Measurements from ENCODE around the gene SYCP2.

SYCP2 gene

DNA sequence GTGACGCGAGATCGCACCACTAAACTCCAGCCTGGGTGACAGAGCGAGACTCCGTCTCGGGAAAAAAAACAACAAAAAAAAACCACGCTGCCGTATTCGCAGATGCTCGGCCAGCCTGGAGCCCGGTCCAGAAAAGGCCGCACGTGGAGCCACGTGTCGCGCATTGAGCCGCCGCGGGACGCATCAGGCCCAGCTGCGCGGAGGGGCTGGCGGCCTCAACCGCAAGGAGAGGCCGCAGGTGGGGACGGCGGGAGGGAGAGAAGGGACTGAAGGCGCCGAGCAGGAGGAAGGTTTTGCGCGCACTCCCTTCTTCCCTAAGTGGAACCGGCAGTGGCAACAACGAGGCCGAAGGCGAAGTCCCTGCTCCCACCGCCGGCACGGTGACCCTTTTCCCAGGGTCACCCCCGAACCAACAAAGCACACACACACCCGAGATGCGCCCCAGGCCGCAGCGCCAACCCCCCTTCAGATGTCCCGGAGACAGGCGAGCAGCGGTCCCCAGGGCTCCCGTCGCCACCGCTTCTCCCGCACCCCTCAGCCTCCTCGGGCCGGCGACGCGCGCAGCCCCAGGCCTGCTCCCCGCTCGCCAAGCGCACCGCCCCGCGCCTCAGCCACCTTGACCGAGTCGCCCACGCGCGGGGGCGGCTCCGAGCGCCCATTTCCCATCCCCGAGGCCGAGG is 681 bp downstream of the SYCP2 start:
- H3K9ac ChIP-seq (ENCODE audit: low read length) = no peak overlapping the region
- no peaks in the 10 kb centered on the region for H3K36me3 ChIP-seq (ENCODE audit: control insufficient read depth, insufficient read depth, low read length)
- H2AK5ac ChIP-seq (ENCODE audit: low read length) = no peak overlapping the region
- no peak overlapping the region for H2BK5ac ChIP-seq (ENCODE audit: low read length)
- H2BK120ac ChIP-seq (ENCODE audit: low read depth, low read length) = no peak overlapping the region
- H3K27me3 ChIP-seq (ENCODE audit: insufficient read depth, low read length, poor library complexity) = no peaks in the 10 kb centered on the region
- no peaks in the 10 kb centered on the region for H3K79me1 ChIP-seq (ENCODE audit: low read length)
- no peak overlapping the region for H3K23ac ChIP-seq (ENCODE audit: low read length)
- WGBS (ENCODE audit: extremely low coverage, insufficient coverage, low lambda C conversion rate) = no CpG with 5 or more reads among the region's 72 CpGs
- no peak overlapping the region for H3K4me2 ChIP-seq (ENCODE audit: low read length)
- no peaks in the 10 kb centered on the region for H3K79me2 ChIP-seq (ENCODE audit: control insufficient read depth, insufficient read depth, low read length)
- H3K18ac ChIP-seq (ENCODE audit: low read length) = no peak overlapping the region
- DNase-seq = no peak
- H4K5ac ChIP-seq (ENCODE audit: low read length) = no peak overlapping the region
- H3K27ac ChIP-seq (ENCODE audit: low read depth, low read length) = no peak overlapping the region
- no peak overlapping the region for H3K56ac ChIP-seq (ENCODE audit: low read length)
- no peak overlapping the region for H2BK15ac ChIP-seq (replicated peaks; ENCODE audit: low read depth)
- H3K4ac ChIP-seq (ENCODE audit: low read depth, low read length) = no peak overlapping the region
- no peaks in the 10 kb centered on the region for H3K4me1 ChIP-seq (ENCODE audit: control insufficient read depth, low read depth, low read length)
- H3K4me3 ChIP-seq (ENCODE audit: low read length) = no peak overlapping the region
- H4K8ac ChIP-seq (ENCODE audit: low read depth, low read length) = no peak overlapping the region

DNA sequence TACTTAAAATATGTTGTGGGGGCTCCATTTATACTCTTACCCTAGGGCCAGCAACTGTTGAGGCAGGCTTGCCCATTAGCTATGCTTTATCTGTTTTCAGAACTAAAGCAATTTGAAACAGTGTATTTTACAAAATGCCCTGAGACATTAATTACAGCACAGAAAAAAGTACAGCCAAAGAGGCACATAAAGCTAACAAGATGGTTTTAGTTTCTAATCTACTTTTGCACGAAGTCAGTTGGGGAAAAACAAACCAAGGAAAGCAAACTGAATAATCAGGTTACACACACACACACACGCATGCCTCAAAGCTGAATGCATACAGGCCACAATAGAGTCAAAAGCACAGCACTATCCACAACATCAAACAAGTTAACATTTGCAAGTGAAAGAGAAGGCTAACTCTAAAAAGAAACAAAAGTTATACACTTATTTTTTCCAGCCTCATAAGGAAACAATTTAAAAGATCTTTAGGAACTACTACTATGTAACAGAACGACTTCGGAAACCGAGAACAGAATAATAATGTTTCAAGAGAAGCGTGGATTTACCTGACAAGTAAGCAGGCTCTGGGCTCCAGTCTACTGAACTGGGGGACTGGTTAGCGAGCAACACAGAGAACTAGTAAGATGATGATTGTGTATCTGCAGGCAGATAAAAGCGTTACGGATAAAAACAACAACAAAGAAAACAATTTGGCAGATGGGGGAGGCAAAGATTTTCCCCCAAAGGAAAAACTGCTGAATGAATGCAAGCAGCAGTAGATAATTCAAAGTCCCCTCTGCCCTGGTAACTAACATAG is 1.7 kb downstream of the SYCP2 start:
- Histone ChIP-seq H3K4me2 (ENCODE audit: low read length) (no peak overlapping the region), H2BK5ac (ENCODE audit: low read length) (no peak overlapping the region), H3K56ac (ENCODE audit: low read length) (no peak overlapping the region), H3K27ac (ENCODE audit: low read depth, low read length) (no peak overlapping the region), H3K27me3 (ENCODE audit: insufficient read depth, low read length, poor library complexity) (no peaks in the 10 kb centered on the region), H3K4me3 (ENCODE audit: low read length) (no peak overlapping the region), H2AK5ac (ENCODE audit: low read length) (no peak overlapping the region), H4K5ac (ENCODE audit: low read length) (no peak overlapping the region), H3K36me3 (ENCODE audit: control insufficient read depth, insufficient read depth, low read length) (no peaks in the 10 kb centered on the region), H2BK15ac (replicated peaks; ENCODE audit: low read depth) (no peak overlapping the region), H3K79me1 (ENCODE audit: low read length) (no peaks in the 10 kb centered on the region), H2BK120ac (ENCODE audit: low read depth, low read length) (no peak overlapping the region), H3K18ac (ENCODE audit: low read length) (no peak overlapping the region), H3K79me2 (ENCODE audit: control insufficient read depth, insufficient read depth, low read length) (no peaks in the 10 kb centered on the region), H3K4me1 (ENCODE audit: control insufficient read depth, low read depth, low read length) (no peaks in the 10 kb centered on the region), H3K23ac (ENCODE audit: low read length) (no peak overlapping the region), H4K8ac (ENCODE audit: low read depth, low read length) (no peak overlapping the region), H3K4ac (ENCODE audit: low read depth, low read length) (no peak overlapping the region), H3K9ac (ENCODE audit: low read length) (no peak overlapping the region)
- WGBS (ENCODE audit: extremely low coverage, insufficient coverage, low lambda C conversion rate) = no CpG with 5 or more reads among the region's 9 CpGs
- no peak for DNase-seq

- H3K36me3 ChIP-seq (ENCODE audit: control insufficient read depth, insufficient read depth, low read length) = no peaks in the 10 kb centered on the region
- H3K18ac ChIP-seq (ENCODE audit: low read length) = no peak overlapping the region
- no peaks in the 10 kb centered on the region for H3K4me1 ChIP-seq (ENCODE audit: control insufficient read depth, low read depth, low read length)
- H3K79me2 ChIP-seq (ENCODE audit: control insufficient read depth, insufficient read depth, low read length) = no peaks in the 10 kb centered on the region
- no peak overlapping the region for H3K9ac ChIP-seq (ENCODE audit: low read length)
- no peaks in the 10 kb centered on the region for H3K27me3 ChIP-seq (ENCODE audit: insufficient read depth, low read length, poor library complexity)
- no peak overlapping the region for H3K4me2 ChIP-seq (ENCODE audit: low read length)
- H3K23ac ChIP-seq (ENCODE audit: low read length) = no peak overlapping the region
- H2BK120ac ChIP-seq (ENCODE audit: low read depth, low read length) = no peak overlapping the region
- H3K27ac ChIP-seq (ENCODE audit: low read depth, low read length) = no peak overlapping the region
- no peak overlapping the region for H3K4me3 ChIP-seq (ENCODE audit: low read length)
- no peak overlapping the region for H4K5ac ChIP-seq (ENCODE audit: low read length)
- no peaks in the 10 kb centered on the region for H3K79me1 ChIP-seq (ENCODE audit: low read length)
- no peak overlapping the region for H2BK15ac ChIP-seq (replicated peaks; ENCODE audit: low read depth)
- H2AK5ac ChIP-seq (ENCODE audit: low read length) = no peak overlapping the region
- no peak overlapping the region for H2BK5ac ChIP-seq (ENCODE audit: low read length)
- no peak overlapping the region for H3K56ac ChIP-seq (ENCODE audit: low read length)
- no peak overlapping the region for H4K8ac ChIP-seq (ENCODE audit: low read depth, low read length)
- DNase-seq = no peak
- H3K4ac ChIP-seq (ENCODE audit: low read depth, low read length) = no peak overlapping the region
Observed at GRCh38 chr20:59925899-59926298, 7.5 kb downstream of the SYCP2 start.

GRCh38 chr20:59925359-59925758 is 8.1 kb downstream of the SYCP2 start:
- H3K36me3 ChIP-seq (ENCODE audit: control insufficient read depth, insufficient read depth, low read length) = no peaks in the 10 kb centered on the region
- no peak overlapping the region for H2AK5ac ChIP-seq (ENCODE audit: low read length)
- H3K18ac ChIP-seq (ENCODE audit: low read length) = no peak overlapping the region
- no peak overlapping the region for H3K4ac ChIP-seq (ENCODE audit: low read depth, low read length)
- no CpG with 5 or more reads among the region's 1 CpG for WGBS (ENCODE audit: extremely low coverage, insufficient coverage, low lambda C conversion rate)
- no peak overlapping the region for H3K4me3 ChIP-seq (ENCODE audit: low read length)
- H3K56ac ChIP-seq (ENCODE audit: low read length) = no peak overlapping the region
- H3K27me3 ChIP-seq (ENCODE audit: insufficient read depth, low read length, poor library complexity) = no peaks in the 10 kb centered on the region
- H2BK120ac ChIP-seq (ENCODE audit: low read depth, low read length) = no peak overlapping the region
- H4K5ac ChIP-seq (ENCODE audit: low read length) = no peak overlapping the region
- H2BK5ac ChIP-seq (ENCODE audit: low read length) = no peak overlapping the region
- H3K79me2 ChIP-seq (ENCODE audit: control insufficient read depth, insufficient read depth, low read length) = no peaks in the 10 kb centered on the region
- H3K4me1 ChIP-seq (ENCODE audit: control insufficient read depth, low read depth, low read length) = no peaks in the 10 kb centered on the region
- no peaks in the 10 kb centered on the region for H3K79me1 ChIP-seq (ENCODE audit: low read length)
- H3K4me2 ChIP-seq (ENCODE audit: low read length) = no peak overlapping the region
- H3K23ac ChIP-seq (ENCODE audit: low read length) = no peak overlapping the region
- H3K27ac ChIP-seq (ENCODE audit: low read depth, low read length) = no peak overlapping the region
- no peak overlapping the region for H3K9ac ChIP-seq (ENCODE audit: low read length)
- no peak overlapping the region for H4K8ac ChIP-seq (ENCODE audit: low read depth, low read length)
- no peak overlapping the region for H2BK15ac ChIP-seq (replicated peaks; ENCODE audit: low read depth)
- no peak for DNase-seq

- H2BK5ac ChIP-seq (ENCODE audit: low read length) = no peak overlapping the region
Observed at GRCh38 chr20:59923514-59923913, 9.9 kb downstream of the SYCP2 start.

DNA sequence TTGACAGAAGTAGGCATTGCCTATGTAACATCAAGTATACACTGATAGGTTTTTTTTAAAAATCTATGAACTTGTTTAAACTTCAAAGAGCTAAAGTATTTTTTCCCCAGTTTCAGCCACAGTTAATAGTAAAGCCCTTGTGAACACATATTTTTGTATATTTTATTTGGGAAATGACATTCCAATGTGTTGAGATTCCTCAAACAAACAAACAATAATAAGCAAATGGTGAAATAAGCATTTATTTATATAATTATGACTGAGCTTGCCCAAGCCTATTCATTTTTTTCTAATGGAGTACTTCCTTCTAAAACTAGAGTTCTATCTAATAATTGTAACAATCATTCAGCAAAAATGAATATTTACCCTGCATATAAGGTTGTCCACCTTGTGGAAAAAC is 12.5 kb downstream of the SYCP2 start:
- H4K8ac ChIP-seq (ENCODE audit: low read depth, low read length) = no peak overlapping the region
- H3K4me2 ChIP-seq (ENCODE audit: low read length) = no peak overlapping the region
- no peak overlapping the region for H2BK120ac ChIP-seq (ENCODE audit: low read depth, low read length)
- no peaks in the 10 kb centered on the region for H3K4me1 ChIP-seq (ENCODE audit: control insufficient read depth, low read depth, low read length)
- H2AK5ac ChIP-seq (ENCODE audit: low read length) = no peak overlapping the region
- no peak overlapping the region for H3K18ac ChIP-seq (ENCODE audit: low read length)
- no peaks in the 10 kb centered on the region for H3K36me3 ChIP-seq (ENCODE audit: control insufficient read depth, insufficient read depth, low read length)
- no peaks in the 10 kb centered on the region for H3K27me3 ChIP-seq (ENCODE audit: insufficient read depth, low read length, poor library complexity)
- H2BK5ac ChIP-seq (ENCODE audit: low read length) = no peak overlapping the region
- H2BK15ac ChIP-seq (replicated peaks; ENCODE audit: low read depth) = no peak overlapping the region
- no peak overlapping the region for H3K9ac ChIP-seq (ENCODE audit: low read length)
- H3K4ac ChIP-seq (ENCODE audit: low read depth, low read length) = no peak overlapping the region
- no peaks in the 10 kb centered on the region for H3K79me1 ChIP-seq (ENCODE audit: low read length)
- H3K23ac ChIP-seq (ENCODE audit: low read length) = no peak overlapping the region
- no peak overlapping the region for H3K27ac ChIP-seq (ENCODE audit: low read depth, low read length)
- no peaks in the 10 kb centered on the region for H3K79me2 ChIP-seq (ENCODE audit: control insufficient read depth, insufficient read depth, low read length)
- no peak overlapping the region for H3K56ac ChIP-seq (ENCODE audit: low read length)
- H4K5ac ChIP-seq (ENCODE audit: low read length) = no peak overlapping the region
- no peak overlapping the region for H3K4me3 ChIP-seq (ENCODE audit: low read length)
- DNase-seq = no peak

More at GRCh38 chr20:59923514-59923913, 9.9 kb downstream of the SYCP2 start:
- Histone ChIP-seq H3K27ac (ENCODE audit: low read depth, low read length) (no peak overlapping the region), H4K5ac (ENCODE audit: low read length) (no peak overlapping the region), H3K27me3 (ENCODE audit: insufficient read depth, low read length, poor library complexity) (no peaks in the 10 kb centered on the region), H3K56ac (ENCODE audit: low read length) (no peak overlapping the region), H3K36me3 (ENCODE audit: control insufficient read depth, insufficient read depth, low read length) (no peaks in the 10 kb centered on the region), H2AK5ac (ENCODE audit: low read length) (no peak overlapping the region), H2BK120ac (ENCODE audit: low read depth, low read length) (no peak overlapping the region), H3K79me2 (ENCODE audit: control insufficient read depth, insufficient read depth, low read length) (no peaks in the 10 kb centered on the region), H3K4me2 (ENCODE audit: low read length) (no peak overlapping the region), H3K4me3 (ENCODE audit: low read length) (no peak overlapping the region), H3K23ac (ENCODE audit: low read length) (no peak overlapping the region), H3K9ac (ENCODE audit: low read length) (no peak overlapping the region), H4K8ac (ENCODE audit: low read depth, low read length) (no peak overlapping the region), H3K79me1 (ENCODE audit: low read length) (no peaks in the 10 kb centered on the region), H3K18ac (ENCODE audit: low read length) (no peak overlapping the region), H3K4ac (ENCODE audit: low read depth, low read length) (no peak overlapping the region), H3K4me1 (ENCODE audit: control insufficient read depth, low read depth, low read length) (no peaks in the 10 kb centered on the region), H2BK15ac (replicated peaks; ENCODE audit: low read depth) (no peak overlapping the region)
- DNase-seq = no peak
- WGBS (ENCODE audit: extremely low coverage, insufficient coverage, low lambda C conversion rate) = no CpG with 5 or more reads among the region's 1 CpG
